Measurements from ENCODE around the gene ID1.
A peak's percentile ranks its signal among the peaks of the same experiment; 100 is the strongest.

GRCh38 chr20:31595654-31596411, 9.3 kb upstream of the ID1 start:
- TF ChIP-seq POLR2A (IDR thresholded peaks at IDR 0.05; ENCODE audit: low read length): peak; percentile 42
- TF ChIP-seq RNF2 (IDR thresholded peaks at IDR 0.05; ENCODE audit: borderline replicate concordance, low read depth): no peak
- no peak for TF ChIP-seq CTCF (IDR thresholded peaks at IDR 0.05)
- TF ChIP-seq USF2 (IDR thresholded peaks at IDR 0.05): peak; percentile 94
- no peak for TF ChIP-seq CEBPB (IDR thresholded peaks at IDR 0.05)
- peak in 1 of 2 experiments; percentile 77 for TF ChIP-seq JUN (IDR thresholded peaks at IDR 0.05)

Measured in A549 (cell line).